ENCODE results near the gene FAM151A.

GRCh38 chr1:54575605-54576290 lies 47.6 kb downstream of the FAM151A start:
- no peak for TF ChIP-seq CTCF (IDR thresholded peaks at IDR 0.05)
- no peak for TF ChIP-seq POLR2A (IDR thresholded peaks at IDR 0.05)
- no peak for TF ChIP-seq EP300 (IDR thresholded peaks at IDR 0.05)
- TF ChIP-seq POLR2AphosphoS5 (IDR thresholded peaks at IDR 0.05): no peak
